ENCODE data around the gene NDUFB4. TPM values are rescaled to one million over a fixed set of nuclear protein-coding genes. Genes with fewer than 3 reads are reported as not detected.

NDUFB4 gene
- total RNA-seq = 100 to 1,000 TPM; 130 to 143 TPM

GRCh38 chr3:120596116-120596852 lies at the start of gene NDUFB4:
NDUFB4 (plus strand) TSS chr3:120596336; CDS start chr3:120596360, 24 bp downstream.
- ChIA-PET CTCF (interaction anchor here (1.2 to 3.7 kb wide), 6 partner anchors 29 to 199 kb away, joined by 3 to 25 read pairs (median 11); no protein-coding TSS in a partner anchor), POLR2A (interaction anchor here (1.0 to 3.1 kb wide), 6 partner anchors 9 to 501 kb away, joined by 3 to 19 read pairs (median 4); partner anchors contain the start of genes GTF2E1, LRRC58 and RABL3)
- Mint-ChIP-seq H3K36me3 (peaks cover 12% of the 10 kb centered on the region), H3K9me3 (no peaks in the 10 kb centered on the region), H3K4me1 (ENCODE audit: low read depth) (peaks cover 10% of the 10 kb centered on the region), H3K27me3 (peaks cover 2% of the 10 kb centered on the region), H3K4me3 (peak within 1 kb of the TSS; percentile 87), H3K27ac (peak within 1 kb of the TSS; percentile 91)
- intact Hi-C loops (cut with micrococcal nuclease) = loop anchor here (1.0 to 10.0 kb wide), 6 partner anchors 37 to 837 kb away; partner anchors contain the start of genes GSK3B, GTF2E1, LRRC58 and RABL3
- DNase-seq = peak; percentile 97

GRCh38 chr3:120550546-120550945 lies 45.6 kb upstream of the NDUFB4 start:
- H3K36me3 Mint-ChIP-seq = no peaks in the 10 kb centered on the region
- POLR2A ChIA-PET = no interaction called here
- H3K9me3 Mint-ChIP-seq = no peaks in the 10 kb centered on the region
- H3K4me3 Mint-ChIP-seq = no peak overlapping the region
- no peak overlapping the region for H3K27ac Mint-ChIP-seq
- intact Hi-C loops (cut with micrococcal nuclease) = no loop called here
- CTCF ChIA-PET = no interaction called here
- H3K4me1 Mint-ChIP-seq (ENCODE audit: low read depth) = no peaks in the 10 kb centered on the region
- DNase-seq = no peak
- peaks cover 3% of the 10 kb centered on the region for H3K27me3 Mint-ChIP-seq

- H3K36me3 Mint-ChIP-seq = no peaks in the 10 kb centered on the region
- CTCF ChIA-PET = interaction anchor here (1.1 kb wide), 1 partner anchor 135 kb away, joined by 3 read pairs; no protein-coding TSS in a partner anchor
- POLR2A ChIA-PET = interaction anchor here (1.0 kb wide), 1 partner anchor 48 kb away, joined by 3 read pairs; no protein-coding TSS in a partner anchor
Measured at GRCh38 chr3:120552184-120553172, 43.7 kb upstream of the NDUFB4 start.

GRCh38 chr3:120554812-120555606 lies 41.1 kb upstream of the NDUFB4 start:
- H3K9me3 Mint-ChIP-seq = no peaks in the 10 kb centered on the region
- H3K36me3 Mint-ChIP-seq = no peaks in the 10 kb centered on the region
- intact Hi-C loops (cut with micrococcal nuclease) = no loop called here
- H3K27ac Mint-ChIP-seq = no peak overlapping the region
- peaks cover 15% of the 10 kb centered on the region for H3K4me1 Mint-ChIP-seq (ENCODE audit: low read depth)
- DNase-seq = no peak
- ChIA-PET POLR2A (no interaction called here), CTCF (interaction anchor here (0.7 to 5.1 kb wide), 3 partner anchors 40 to 240 kb away, joined by 3 to 75 read pairs (median 8); no protein-coding TSS in a partner anchor)
- no peak overlapping the region for H3K4me3 Mint-ChIP-seq
- H3K27me3 Mint-ChIP-seq = peaks cover 1% of the 10 kb centered on the region

More at GRCh38 chr3:120552184-120553172, 43.7 kb upstream of the NDUFB4 start:
- intact Hi-C loops (cut with micrococcal nuclease) = no loop called here
- no peaks in the 10 kb centered on the region for H3K4me1 Mint-ChIP-seq (ENCODE audit: low read depth)
- no peak overlapping the region for H3K27ac Mint-ChIP-seq
- no peak overlapping the region for H3K4me3 Mint-ChIP-seq
- peaks cover 3% of the 10 kb centered on the region for H3K27me3 Mint-ChIP-seq
- DNase-seq = no peak
- no peaks in the 10 kb centered on the region for H3K9me3 Mint-ChIP-seq

GRCh38 chr3:120555657-120556509 lies 40.3 kb upstream of the NDUFB4 start:
- Mint-ChIP-seq H3K4me1 (ENCODE audit: low read depth) (peaks cover 15% of the 10 kb centered on the region), H3K36me3 (no peaks in the 10 kb centered on the region), H3K9me3 (no peaks in the 10 kb centered on the region), H3K4me3 (no peak overlapping the region), H3K27me3 (peaks cover 1% of the 10 kb centered on the region), H3K27ac (no peak overlapping the region)
- ChIA-PET CTCF (interaction anchor here (0.7 to 5.1 kb wide), 3 partner anchors 40 to 239 kb away, joined by 3 to 75 read pairs (median 8); no protein-coding TSS in a partner anchor), POLR2A (no interaction called here)
- intact Hi-C loops (cut with micrococcal nuclease) = no loop called here
- DNase-seq = no peak

GRCh38 chr3:120557115-120557514 lies 39.0 kb upstream of the NDUFB4 start:
- no peak for DNase-seq
- ChIA-PET POLR2A (no interaction called here), CTCF (interaction anchor here (0.6 to 5.1 kb wide), 5 partner anchors 29 to 313 kb away, joined by 3 to 75 read pairs (median 6); no protein-coding TSS in a partner anchor)
- no peaks in the 10 kb centered on the region for H3K36me3 Mint-ChIP-seq
- H3K27ac Mint-ChIP-seq = no peak overlapping the region
- H3K27me3 Mint-ChIP-seq = peaks cover 2% of the 10 kb centered on the region
- H3K9me3 Mint-ChIP-seq = no peaks in the 10 kb centered on the region
- intact Hi-C loops (cut with micrococcal nuclease) = no loop called here
- H3K4me3 Mint-ChIP-seq = no peak overlapping the region
- peaks cover 15% of the 10 kb centered on the region for H3K4me1 Mint-ChIP-seq (ENCODE audit: low read depth)

- peak; percentile 90 for DNase-seq
- Mint-ChIP-seq H3K36me3 (no peaks in the 10 kb centered on the region), H3K9me3 (no peaks in the 10 kb centered on the region), H3K4me3 (peak overlapping the region; percentile 73), H3K4me1 (ENCODE audit: low read depth) (peaks cover 15% of the 10 kb centered on the region), H3K27me3 (peaks cover 2% of the 10 kb centered on the region), H3K27ac (peak overlapping the region; percentile 30)
- CTCF ChIA-PET = interaction anchor here (0.6 to 5.1 kb wide), 44 partner anchors 9 to 749 kb away, joined by 3 to 116 read pairs (median 4); partner anchors contain the start of genes GTF2E1, LRRC58, NDUFB4 and RABL3
- intact Hi-C loops (cut with micrococcal nuclease) = loop anchor here (1.0 to 2.0 kb wide), 6 partner anchors 34 to 315 kb away; partner anchors contain the start of genes GTF2E1, NDUFB4 and RABL3
- POLR2A ChIA-PET = interaction anchor here (0.6 to 1.6 kb wide), 5 partner anchors 37 to 464 kb away, joined by 3 to 4 read pairs (median 4); partner anchors contain the start of gene NDUFB4
Measured at GRCh38 chr3:120558771-120559241, 37.3 kb upstream of the NDUFB4 start.

- CTCF ChIA-PET = interaction anchor here (0.6 to 5.1 kb wide), 35 partner anchors 8 to 750 kb away, joined by 3 to 116 read pairs (median 5); partner anchors contain the start of genes GTF2E1, LRRC58, NDUFB4 and RABL3
- intact Hi-C loops (cut with micrococcal nuclease) = loop anchor here (1.0 to 2.0 kb wide), 6 partner anchors 35 to 315 kb away; partner anchors contain the start of genes GTF2E1, NDUFB4 and RABL3
- Mint-ChIP-seq H3K4me3 (peak overlapping the region; percentile 31), H3K27me3 (peaks cover 2% of the 10 kb centered on the region), H3K9me3 (no peaks in the 10 kb centered on the region), H3K4me1 (ENCODE audit: low read depth) (peaks cover 15% of the 10 kb centered on the region), H3K27ac (no peak overlapping the region), H3K36me3 (no peaks in the 10 kb centered on the region)
- DNase-seq = peak; percentile 13
- POLR2A ChIA-PET = interaction anchor here (0.6 to 1.6 kb wide), 5 partner anchors 37 to 464 kb away, joined by 3 to 4 read pairs (median 4); partner anchors contain the start of gene NDUFB4
Measured at GRCh38 chr3:120559242-120560061, 36.7 kb upstream of the NDUFB4 start.

All from activated CD4-positive, alpha-beta memory T cell treated with anti-CD3 and anti-CD28 coated beads for 36 hours (primary cell).